GM21723 (cell line): ENCODE measurements around the gene PTPRD.

Experiments used
- ATAC-seq: cut with Tn5 transposase; IDR thresholded peaks from one replicate; pipeline ENCODE4 v1.9.1; 2021; ENCODE audit warnings: mild to moderate bottlenecking, moderate library complexity; ENCODE audit not compliant: unreplicated experiment

Gene PTPRD

GRCh38 chr9:8859416-8859815 lies 1753.4 kb downstream of the PTPRD start:
- no peak for ATAC-seq

GRCh38 chr9:8858596-8859161 lies 1754.1 kb downstream of the PTPRD start:
- ATAC-seq: no peak

GRCh38 chr9:8857926-8858595 lies 1754.7 kb downstream of the PTPRD start:
- ATAC-seq: no peak

GRCh38 chr9:8857068-8857925 lies 1755.5 kb downstream of the PTPRD start:
- ATAC-seq: no peak

GRCh38 chr9:8856396-8857067 lies 1756.3 kb downstream of the PTPRD start:
- no peak for ATAC-seq

- no peak for ATAC-seq
Measured at GRCh38 chr9:8855046-8855445, 1757.8 kb downstream of the PTPRD start.

- no peak for ATAC-seq
Measured at GRCh38 chr9:8852301-8852864, 1760.4 kb downstream of the PTPRD start.

GRCh38 chr9:8850914-8851313 lies 1761.9 kb downstream of the PTPRD start:
- ATAC-seq: no peak

- no peak for ATAC-seq
Measured at GRCh38 chr9:8845808-8846207, 1767.0 kb downstream of the PTPRD start.

- no peak for ATAC-seq
Measured at GRCh38 chr9:8845376-8845775, 1767.4 kb downstream of the PTPRD start.

- ATAC-seq: no peak
Measured at GRCh38 chr9:8844549-8844948, 1768.3 kb downstream of the PTPRD start.

- ATAC-seq: no peak
Measured at GRCh38 chr9:8842402-8843193, 1770.2 kb downstream of the PTPRD start.

- no peak for ATAC-seq
Measured at GRCh38 chr9:8838136-8838535, 1774.7 kb downstream of the PTPRD start.

- no peak for ATAC-seq
Measured at GRCh38 chr9:8835291-8835690, 1777.5 kb downstream of the PTPRD start.

- ATAC-seq: no peak
Measured at GRCh38 chr9:8832955-8833354, 1779.8 kb downstream of the PTPRD start.

GRCh38 chr9:8832386-8832785 lies 1780.4 kb downstream of the PTPRD start:
- ATAC-seq: no peak

GRCh38 chr9:8831568-8831967 lies 1781.2 kb downstream of the PTPRD start:
- ATAC-seq: no peak

- ATAC-seq: no peak
Measured at GRCh38 chr9:8826281-8826680, 1786.5 kb downstream of the PTPRD start.

GRCh38 chr9:8825585-8826147 lies 1787.1 kb downstream of the PTPRD start:
- no peak for ATAC-seq
